Fibroblast of villous mesenchyme (primary cell): ENCODE results near the gene MTARC1. TPM values are rescaled to one million over a fixed set of nuclear protein-coding genes. Genes with fewer than 3 reads are reported as not detected.

Experiments
- DNase-seq: peaks from one replicate; pipeline ENCODE4 v3.0.0-alpha.2; 2010; ENCODE audit warnings: low read depth
- H3K4me3 ChIP-seq: 2 replicates; pipeline ENCODE4 v1.5.1; 2011; ENCODE audit warnings: low read depth, mild to moderate bottlenecking, low read length
- total RNA-seq: library from RNA; depleted of rRNA; stranded (reverse); fragments of >200 nt; gene quantifications from 2 replicates; pipeline ENCODE4 v1.2.3, GENCODE V29; 2012
- TF ChIP-seq, protein P1 (sequence below): IDR thresholded peaks from 2 replicates; pipeline ENCODE4 v1.5.1; 2012; ENCODE audit warnings: low read depth, mild to moderate bottlenecking, low read length; ENCODE audit not compliant: insufficient read depth

MTARC1 gene
- total RNA-seq, 1 donor: 1.7 TPM

DNA sequence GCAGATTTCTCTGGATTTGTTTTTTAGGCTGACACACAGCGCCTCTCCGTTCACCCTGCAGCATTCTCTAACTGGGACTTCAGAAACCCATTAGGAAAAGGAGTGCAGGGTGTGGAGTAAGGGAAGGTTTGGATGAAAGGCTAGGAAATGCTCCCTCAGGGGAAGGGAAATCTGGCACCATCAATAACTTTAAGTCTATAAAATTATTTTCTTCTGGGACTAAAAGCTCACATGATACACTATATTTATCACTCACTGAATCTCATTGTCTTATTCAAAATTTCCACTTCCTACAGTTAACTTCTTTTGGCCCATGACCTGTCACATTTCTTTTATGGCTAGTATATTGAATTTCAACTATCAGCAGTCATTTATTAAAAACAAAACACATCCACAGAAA is 46.7 kb downstream of the MTARC1 start:
- H3K4me3 ChIP-seq: no peak overlapping the region
- no peak for DNase-seq
- TF ChIP-seq, protein P1, sequence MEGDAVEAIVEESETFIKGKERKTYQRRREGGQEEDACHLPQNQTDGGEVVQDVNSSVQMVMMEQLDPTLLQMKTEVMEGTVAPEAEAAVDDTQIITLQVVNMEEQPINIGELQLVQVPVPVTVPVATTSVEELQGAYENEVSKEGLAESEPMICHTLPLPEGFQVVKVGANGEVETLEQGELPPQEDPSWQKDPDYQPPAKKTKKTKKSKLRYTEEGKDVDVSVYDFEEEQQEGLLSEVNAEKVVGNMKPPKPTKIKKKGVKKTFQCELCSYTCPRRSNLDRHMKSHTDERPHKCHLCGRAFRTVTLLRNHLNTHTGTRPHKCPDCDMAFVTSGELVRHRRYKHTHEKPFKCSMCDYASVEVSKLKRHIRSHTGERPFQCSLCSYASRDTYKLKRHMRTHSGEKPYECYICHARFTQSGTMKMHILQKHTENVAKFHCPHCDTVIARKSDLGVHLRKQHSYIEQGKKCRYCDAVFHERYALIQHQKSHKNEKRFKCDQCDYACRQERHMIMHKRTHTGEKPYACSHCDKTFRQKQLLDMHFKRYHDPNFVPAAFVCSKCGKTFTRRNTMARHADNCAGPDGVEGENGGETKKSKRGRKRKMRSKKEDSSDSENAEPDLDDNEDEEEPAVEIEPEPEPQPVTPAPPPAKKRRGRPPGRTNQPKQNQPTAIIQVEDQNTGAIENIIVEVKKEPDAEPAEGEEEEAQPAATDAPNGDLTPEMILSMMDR: no peak

GRCh38 chr1:220834155-220834870 is 47.6 kb downstream of the MTARC1 start:
- no peak overlapping the region for H3K4me3 ChIP-seq
- TF ChIP-seq, protein P1: no peak
- no peak for DNase-seq

Other genes starting within 250 kb of the MTARC1 start
- 3.5 and 4.5 TPM in 2 replicates for gene C1orf115, start 96.5 kb upstream of the MTARC1 start, total RNA-seq
- gene MTARC2, start 38.6 kb upstream of the MTARC1 start, total RNA-seq: 2.2 and 4.2 TPM in 2 replicates
- gene HLX, start 92.5 kb downstream of the MTARC1 start, total RNA-seq: 8.7 and 19.9 TPM in 2 replicates